Inflammatory macrophage treated with lipopolysaccharide for 4 hours (primary cell): ENCODE data around the gene FFAR4.
A peak's percentile ranks its signal among the peaks of the same experiment; 100 is the strongest.
"Not testable (repeated sequence)": the region's sequence is repeated elsewhere in the genome, so short reads cannot be mapped to it uniquely, and the experiment has no call there.

ENCODE experiments used
- DNase-seq: peaks from one replicate; pipeline ENCODE4 v3.0.0-alpha.2; 2020

Gene FFAR4

GRCh38 chr10:93566435-93567276, at the start of gene FFAR4:
TSS of gene FFAR4 (plus strand) at chr10:93566665. CDS start at chr10:93566721, 56 bp downstream.
- DNase-seq: peak; percentile 55

- no peak for DNase-seq
These were observed 47.9 kb upstream of the FFAR4 start for GRCh38 chr10:93518531-93518930.

- no peak for DNase-seq
These were observed 31.2 kb upstream of the FFAR4 start for GRCh38 chr10:93535293-93535692.

- not testable (repeated sequence) for DNase-seq
These were observed 25.6 kb upstream of the FFAR4 start for GRCh38 chr10:93540871-93541270.

GRCh38 chr10:93541402-93542357, 24.8 kb upstream of the FFAR4 start:
- DNase-seq: peak; percentile 34

- no peak for DNase-seq
These were observed 24.1 kb upstream of the FFAR4 start for GRCh38 chr10:93542358-93542791.

- not testable (repeated sequence) for DNase-seq
These were observed 19.5 kb upstream of the FFAR4 start for GRCh38 chr10:93546995-93547394.

- DNase-seq: no peak
These were observed 18.9 kb upstream of the FFAR4 start for GRCh38 chr10:93547522-93547921.

- DNase-seq: no peak
These were observed 17.9 kb upstream of the FFAR4 start for GRCh38 chr10:93548376-93549071.

- no peak for DNase-seq
These were observed 15.9 kb upstream of the FFAR4 start for GRCh38 chr10:93550606-93551005.

- DNase-seq: no peak
These were observed 13.7 kb upstream of the FFAR4 start for GRCh38 chr10:93552780-93553179.

- no peak for DNase-seq
These were observed 12.8 kb upstream of the FFAR4 start for GRCh38 chr10:93553482-93554315.

- no peak for DNase-seq
These were observed 12.2 kb upstream of the FFAR4 start for GRCh38 chr10:93554316-93554663.

- peak; percentile 86 for DNase-seq
These were observed 11.6 kb upstream of the FFAR4 start for GRCh38 chr10:93554760-93555432.

- DNase-seq: no peak
These were observed 7.0 kb upstream of the FFAR4 start for GRCh38 chr10:93559490-93559889.

GRCh38 chr10:93560541-93560940, 5.9 kb upstream of the FFAR4 start:
- DNase-seq: no peak

- peak; percentile 84 for DNase-seq
These were observed 1.0 kb upstream of the FFAR4 start for GRCh38 chr10:93565446-93565845.

GRCh38 chr10:93567277-93568104, 1.0 kb downstream of the FFAR4 start:
- peak; percentile 25 for DNase-seq

GRCh38 chr10:93568105-93568390, 1.6 kb downstream of the FFAR4 start:
- DNase-seq: no peak

- no peak for DNase-seq
These were observed 3.9 kb downstream of the FFAR4 start for GRCh38 chr10:93570383-93570782.

GRCh38 chr10:93572606-93573005, 6.1 kb downstream of the FFAR4 start:
- no peak for DNase-seq
